Measurements from ENCODE around the gene TRIM33.

DNA sequence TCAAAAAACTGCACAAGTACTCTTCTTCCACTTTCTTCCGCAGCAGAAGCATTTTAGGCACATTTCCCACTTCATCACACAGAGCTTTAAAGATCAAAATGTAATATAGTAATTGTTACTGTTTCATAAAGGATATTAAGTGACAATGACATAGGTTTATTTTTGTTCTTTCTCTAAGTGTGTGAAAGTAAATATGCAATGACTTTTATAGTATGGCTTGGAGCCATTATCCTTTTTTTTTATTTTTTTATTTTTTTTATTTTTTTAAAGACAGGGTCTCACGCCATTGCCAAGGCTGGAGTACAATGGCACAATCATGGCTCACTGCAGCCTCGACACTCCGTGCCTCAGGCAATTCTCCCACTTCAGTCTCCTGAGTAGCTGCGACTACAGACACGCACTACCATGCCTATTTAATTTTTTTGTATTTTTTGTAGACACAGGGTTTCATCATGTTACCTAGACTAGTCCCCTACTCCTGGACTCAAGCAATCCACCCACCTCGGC lies 7.0 kb downstream of the TRIM33 start:
- TF ChIP-seq, protein P1, sequence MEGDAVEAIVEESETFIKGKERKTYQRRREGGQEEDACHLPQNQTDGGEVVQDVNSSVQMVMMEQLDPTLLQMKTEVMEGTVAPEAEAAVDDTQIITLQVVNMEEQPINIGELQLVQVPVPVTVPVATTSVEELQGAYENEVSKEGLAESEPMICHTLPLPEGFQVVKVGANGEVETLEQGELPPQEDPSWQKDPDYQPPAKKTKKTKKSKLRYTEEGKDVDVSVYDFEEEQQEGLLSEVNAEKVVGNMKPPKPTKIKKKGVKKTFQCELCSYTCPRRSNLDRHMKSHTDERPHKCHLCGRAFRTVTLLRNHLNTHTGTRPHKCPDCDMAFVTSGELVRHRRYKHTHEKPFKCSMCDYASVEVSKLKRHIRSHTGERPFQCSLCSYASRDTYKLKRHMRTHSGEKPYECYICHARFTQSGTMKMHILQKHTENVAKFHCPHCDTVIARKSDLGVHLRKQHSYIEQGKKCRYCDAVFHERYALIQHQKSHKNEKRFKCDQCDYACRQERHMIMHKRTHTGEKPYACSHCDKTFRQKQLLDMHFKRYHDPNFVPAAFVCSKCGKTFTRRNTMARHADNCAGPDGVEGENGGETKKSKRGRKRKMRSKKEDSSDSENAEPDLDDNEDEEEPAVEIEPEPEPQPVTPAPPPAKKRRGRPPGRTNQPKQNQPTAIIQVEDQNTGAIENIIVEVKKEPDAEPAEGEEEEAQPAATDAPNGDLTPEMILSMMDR (conservative IDR thresholded peaks at IDR 0.05): no peak
- no peak for TF ChIP-seq ZFX (IDR thresholded peaks at IDR 0.05)
